Keratinocyte (primary cell): ENCODE results near the gene RAPGEF3. TPM values are rescaled to one million over a fixed set of nuclear protein-coding genes. Genes with fewer than 3 reads are reported as not detected.

ENCODE experiments used
- DNase-seq: peaks from one replicate; pipeline ENCODE4 v3.0.0-alpha.2; 2011; ENCODE audit warnings: low read depth, missing footprints, low spot score
- FAIRE-seq: peaks from 2 replicates; lab custom pipeline; 2011; peaks lifted over from hg19 to GRCh38; lab: Jason Lieb, UNC
- H2AFZ ChIP-seq: 2 replicates; pipeline ENCODE4 v1.6.0; 2012; ENCODE audit warnings: low read length, control low read depth, inconsistent platforms; ENCODE audit not compliant: control insufficient read depth
- H3K27ac ChIP-seq: 2 replicates; pipeline ENCODE4 v1.5.1; 2011; ENCODE audit warnings: low read length; ENCODE audit not compliant: control insufficient read depth, insufficient read depth
- H3K27me3 ChIP-seq: 3 replicates; pipeline ENCODE4 v1.6.0; 2011; ENCODE audit warnings: low read length; ENCODE audit not compliant: control insufficient read depth, insufficient read depth; ENCODE audit errors: extremely low read depth
- H3K36me3 ChIP-seq, 2 experiments: 2 replicates in 1 of 2; 3 replicates in 1 of 2; pipeline ENCODE4 v1.5.1; 2011; ENCODE audit warnings: low read length in 2 of 2, mild to moderate bottlenecking in 1 of 2; ENCODE audit not compliant: control insufficient read depth in 2 of 2, insufficient read depth in 2 of 2; ENCODE audit errors: extremely low read depth in 1 of 2
- H3K4me1 ChIP-seq: 3 replicates; pipeline ENCODE4 v1.5.1; 2011; ENCODE audit warnings: low read length; ENCODE audit not compliant: control insufficient read depth, insufficient read depth; ENCODE audit errors: extremely low read depth
- H3K4me2 ChIP-seq: 3 replicates; pipeline ENCODE4 v1.6.0; 2011; ENCODE audit warnings: low read depth, low read length; ENCODE audit not compliant: control insufficient read depth, insufficient read depth; ENCODE audit errors: extremely low read depth
- H3K4me3 ChIP-seq, 3 experiments: fragments of 200-600 bp in 1 of 3; sonication (generic) in 1 of 3; 2 replicates in 2 of 3; 3 replicates in 1 of 3; pipeline ENCODE4 v1.5.1; 2011 to 2016; ENCODE audit warnings: low read length in 3 of 3, mild to moderate bottlenecking in 3 of 3, control low read depth in 2 of 3, inconsistent platforms in 1 of 3, low read depth in 1 of 3, mixed read lengths in 1 of 3, mixed run types in 1 of 3, moderate library complexity in 1 of 3; ENCODE audit not compliant: control insufficient read depth in 2 of 3, insufficient read depth in 2 of 3; ENCODE audit errors: extremely low read depth in 1 of 3
- H3K79me2 ChIP-seq: 2 replicates; pipeline ENCODE4 v1.6.0; 2012; ENCODE audit warnings: low read length; ENCODE audit not compliant: control insufficient read depth, insufficient read depth
- H3K9ac ChIP-seq: 3 replicates; pipeline ENCODE4 v1.6.0; 2011; ENCODE audit warnings: low read length; ENCODE audit not compliant: control insufficient read depth, insufficient read depth; ENCODE audit errors: extremely low read depth
- H3K9me1 ChIP-seq: 3 replicates; pipeline ENCODE4 v1.6.0; 2011; ENCODE audit warnings: low read length; ENCODE audit not compliant: control insufficient read depth, insufficient read depth; ENCODE audit errors: extremely low read depth
- H3K9me3 ChIP-seq: 2 replicates; pipeline ENCODE4 v1.5.1; 2012; ENCODE audit warnings: low read depth, low read length; ENCODE audit not compliant: control insufficient read depth
- H4K20me1 ChIP-seq: 3 replicates; pipeline ENCODE4 v1.6.0; 2011; ENCODE audit warnings: low read length; ENCODE audit not compliant: control insufficient read depth, insufficient read depth; ENCODE audit errors: extremely low read depth
- EZH2 ChIP-seq: IDR thresholded peaks from one replicate; pipeline ENCODE4 v1.6.1; 2012; ENCODE audit warnings: inconsistent platforms, mild to moderate bottlenecking, low read length, moderate library complexity
- dilution Hi-C: fragments of 300-500 bp; cut with MboI; formaldehyde crosslinking; loops from one replicate; pipeline ENCODE4 v1.7.0; 2020; ENCODE audit warnings: low sequenced_read_pairs; ENCODE audit not compliant: extremely low pct_ligation_motif_present
- polyA plus RNA-seq, 5 experiments: library from polyadenylated mRNA; depleted of rRNA in 3 of 5; stranded (reverse) in 3 of 5; stranded (forward) in 1 of 5; unstranded in 1 of 5; fragments of >200 nt; gene quantifications; 1 replicate in 1 of 5; 2 replicates in 3 of 5; 3 replicates in 1 of 5; pipeline versions ENCODE4 v1.2.1 to v1.2.3, GENCODE V29; 2011 to 2012; ENCODE audit warnings: missing spikeins in 2 of 5, low read depth in 1 of 5, low replicate concordance in 1 of 5
- TF ChIP-seq, protein P1 (sequence below), 3 experiments: IDR thresholded peaks in 1 of 3; conservative IDR thresholded peaks in 1 of 3; optimal IDR thresholded peaks in 1 of 3; 2 replicates in 2 of 3; 3 replicates in 1 of 3; pipeline versions ENCODE3 to v1.5.1; 2011; ENCODE audit warnings: low read length in 3 of 3, mild to moderate bottlenecking in 3 of 3, moderate library complexity in 2 of 3, control low read depth in 1 of 3, inconsistent platforms in 1 of 3; ENCODE audit not compliant: insufficient read depth in 2 of 3; ENCODE audit errors: extremely low read depth in 1 of 3

The RAPGEF3 gene
- polyA plus RNA-seq, 1 donor (not counting 4 experiments of a cell fraction or from before 2014, with no cell fraction given) = 5.1 TPM

DNA sequence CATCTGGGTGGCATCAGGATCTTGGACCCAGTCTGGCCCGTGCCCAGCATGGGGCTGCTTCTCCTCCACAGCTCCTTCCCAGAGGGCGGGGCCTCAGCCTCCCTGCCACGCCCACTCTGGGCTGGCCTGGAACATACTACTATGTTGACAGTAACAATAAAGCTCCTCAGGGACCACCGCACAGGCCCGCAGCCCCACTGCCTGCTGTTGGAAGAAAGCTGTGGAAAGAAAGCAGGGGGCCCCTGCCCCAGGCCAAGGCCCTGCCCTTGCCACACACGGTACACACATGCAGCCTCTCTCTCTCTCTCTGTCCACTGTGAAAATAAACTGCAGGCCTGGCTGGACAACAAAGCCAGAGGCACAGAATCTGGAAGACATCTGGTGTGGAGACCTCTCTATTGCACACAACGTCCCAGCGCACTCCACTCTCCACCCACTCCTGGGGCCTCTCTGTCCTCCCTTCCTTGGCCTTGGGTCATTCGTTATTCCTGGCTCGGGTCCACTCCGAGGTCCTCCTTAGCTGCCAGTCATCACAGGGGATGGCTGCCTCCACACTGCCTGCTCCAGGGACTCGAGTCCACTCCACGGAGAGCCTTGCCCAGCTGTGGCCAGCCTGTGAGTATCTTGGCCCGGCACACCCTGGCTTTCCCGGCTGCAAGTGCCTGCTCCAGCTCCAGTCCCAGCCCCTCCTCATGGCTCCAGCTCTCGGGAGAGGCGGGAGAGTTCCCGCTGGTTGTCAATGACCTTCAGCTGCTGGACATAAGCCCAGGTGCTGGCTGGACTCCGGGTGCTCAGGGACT, 21.6 kb downstream of the RAPGEF3 start:
- no peak overlapping the region for H3K27ac ChIP-seq
- no peak overlapping the region for H3K4me2 ChIP-seq

DNA sequence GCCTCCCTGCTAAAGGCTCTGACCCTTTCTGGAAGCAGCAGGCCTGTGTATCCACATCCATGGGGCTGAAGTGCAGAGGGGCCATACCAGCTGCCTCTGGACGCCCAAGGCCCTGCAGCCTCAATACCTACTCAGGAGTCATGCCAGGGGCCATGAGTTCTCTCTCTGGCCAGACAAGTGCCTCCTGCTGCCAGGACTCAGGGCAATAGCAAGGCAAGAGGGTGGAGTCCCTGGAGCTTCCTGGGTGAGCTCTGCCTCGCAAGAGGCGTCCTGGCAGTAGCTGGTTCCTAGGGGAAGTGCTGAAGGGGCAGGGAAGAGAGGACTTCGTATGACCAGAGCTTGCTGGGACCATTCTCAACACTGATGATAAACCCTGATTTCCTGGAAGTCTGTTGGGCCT, 22.5 kb downstream of the RAPGEF3 start:
- DNase-seq (no peak), FAIRE-seq (no peak)
- Histone ChIP-seq H2AFZ (no peak overlapping the region), H3K9ac (no peak overlapping the region), H3K79me2 (no peaks in the 10 kb centered on the region), H3K4me1 (peaks cover 1% of the 10 kb centered on the region), H3K4me3 (no peak overlapping the region), H4K20me1 (no peaks in the 10 kb centered on the region), H3K27ac (no peak overlapping the region), H3K36me3 (peaks cover 0 to 5% of the 10 kb centered on the region in 2 experiments), H3K27me3 (no peaks in the 10 kb centered on the region), H3K9me3 (no peaks in the 10 kb centered on the region), H3K4me2 (no peak overlapping the region), H3K9me1 (no peaks in the 10 kb centered on the region)
- dilution Hi-C loops = no loop called here
- TF ChIP-seq EZH2 = no peak
- TF ChIP-seq, protein P1, sequence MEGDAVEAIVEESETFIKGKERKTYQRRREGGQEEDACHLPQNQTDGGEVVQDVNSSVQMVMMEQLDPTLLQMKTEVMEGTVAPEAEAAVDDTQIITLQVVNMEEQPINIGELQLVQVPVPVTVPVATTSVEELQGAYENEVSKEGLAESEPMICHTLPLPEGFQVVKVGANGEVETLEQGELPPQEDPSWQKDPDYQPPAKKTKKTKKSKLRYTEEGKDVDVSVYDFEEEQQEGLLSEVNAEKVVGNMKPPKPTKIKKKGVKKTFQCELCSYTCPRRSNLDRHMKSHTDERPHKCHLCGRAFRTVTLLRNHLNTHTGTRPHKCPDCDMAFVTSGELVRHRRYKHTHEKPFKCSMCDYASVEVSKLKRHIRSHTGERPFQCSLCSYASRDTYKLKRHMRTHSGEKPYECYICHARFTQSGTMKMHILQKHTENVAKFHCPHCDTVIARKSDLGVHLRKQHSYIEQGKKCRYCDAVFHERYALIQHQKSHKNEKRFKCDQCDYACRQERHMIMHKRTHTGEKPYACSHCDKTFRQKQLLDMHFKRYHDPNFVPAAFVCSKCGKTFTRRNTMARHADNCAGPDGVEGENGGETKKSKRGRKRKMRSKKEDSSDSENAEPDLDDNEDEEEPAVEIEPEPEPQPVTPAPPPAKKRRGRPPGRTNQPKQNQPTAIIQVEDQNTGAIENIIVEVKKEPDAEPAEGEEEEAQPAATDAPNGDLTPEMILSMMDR (optimal IDR thresholded peaks at IDR 0.05 in 1 of 3, IDR thresholded peaks at IDR 0.05 in 1 of 3, conservative IDR thresholded peaks at IDR 0.05 in 1 of 3; ENCODE audit: extremely low read depth in 1 of 3, insufficient read depth in 2 of 3, low read length in 3 of 3) = no peak

More for the DNA sequence above, 21.6 kb downstream of the RAPGEF3 start:
- dilution Hi-C loops = no loop called here
- Histone ChIP-seq H4K20me1 (no peaks in the 10 kb centered on the region), H2AFZ (no peak overlapping the region), H3K9ac (no peak overlapping the region), H3K36me3 (peaks cover 0 to 5% of the 10 kb centered on the region in 2 experiments), H3K27me3 (no peaks in the 10 kb centered on the region), H3K4me1 (peaks cover 6% of the 10 kb centered on the region), H3K79me2 (no peaks in the 10 kb centered on the region), H3K4me3 (no peak overlapping the region), H3K9me3 (no peaks in the 10 kb centered on the region), H3K9me1 (no peaks in the 10 kb centered on the region)
- no peak for FAIRE-seq
- TF ChIP-seq, protein P1 (optimal IDR thresholded peaks at IDR 0.05 in 1 of 3, IDR thresholded peaks at IDR 0.05 in 1 of 3, conservative IDR thresholded peaks at IDR 0.05 in 1 of 3; ENCODE audit: extremely low read depth in 1 of 3, insufficient read depth in 2 of 3, low read length in 3 of 3) = no peak
- DNase-seq = no peak
